ENCODE data around the gene CPTP.

Gene CPTP

DNA sequence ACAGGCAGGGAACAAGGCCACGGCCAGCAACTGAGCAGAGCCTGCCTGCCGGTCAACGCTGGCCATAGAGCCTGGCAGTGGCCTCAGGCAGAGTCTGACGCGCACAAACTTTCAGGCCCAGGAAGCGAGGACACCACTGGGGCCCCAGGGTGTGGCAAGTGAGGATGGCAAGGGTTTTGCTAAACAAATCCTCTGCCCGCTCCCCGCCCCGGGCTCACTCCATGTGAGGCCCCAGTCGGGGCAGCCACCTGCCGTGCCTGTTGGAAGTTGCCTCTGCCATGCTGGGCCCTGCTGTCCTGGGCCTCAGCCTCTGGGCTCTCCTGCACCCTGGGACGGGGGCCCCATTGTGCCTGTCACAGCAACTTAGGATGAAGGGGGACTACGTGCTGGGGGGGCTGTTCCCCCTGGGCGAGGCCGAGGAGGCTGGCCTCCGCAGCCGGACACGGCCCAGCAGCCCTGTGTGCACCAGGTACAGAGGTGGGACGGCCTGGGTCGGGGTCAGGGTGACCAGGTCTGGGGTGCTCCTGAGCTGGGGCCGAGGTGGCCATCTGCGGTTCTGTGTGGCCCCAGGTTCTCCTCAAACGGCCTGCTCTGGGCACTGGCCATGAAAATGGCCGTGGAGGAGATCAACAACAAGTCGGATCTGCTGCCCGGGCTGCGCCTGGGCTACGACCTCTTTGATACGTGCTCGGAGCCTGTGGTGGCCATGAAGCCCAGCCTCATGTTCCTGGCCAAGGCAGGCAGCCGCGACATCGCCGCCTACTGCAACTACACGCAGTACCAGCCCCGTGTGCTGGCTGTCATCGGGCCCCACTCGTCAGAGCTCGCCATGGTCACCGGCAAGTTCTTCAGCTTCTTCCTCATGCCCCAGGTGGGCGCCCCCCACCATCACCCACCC lies 6.7 kb downstream of the CPTP start, which contains the start of gene TAS1R3:
TAS1R3 (plus strand) TSS at position 213 of the 898 bp plus-strand sequence; CDS start at position 279, 66 bp downstream.
- TF ChIP-seq ZNF274 (IDR thresholded peaks at IDR 0.05; ENCODE audit: low read depth, low read length) (no peak), YY1 (IDR thresholded peaks at IDR 0.05; ENCODE audit: insufficient read depth, insufficient read length) (no peak), SUZ12 (IDR thresholded peaks at IDR 0.05; ENCODE audit: extremely low read depth, insufficient read depth, insufficient read length) (no peak)
- peaks cover 4% of the 10 kb centered on the region for H3K4me1 ChIP-seq (ENCODE audit: insufficient read depth, insufficient read length)
- no peaks in the 10 kb centered on the region for H3K9me3 ChIP-seq (ENCODE audit: insufficient read depth, low read length)
- no peak within 1 kb of the TSS for H3K9ac ChIP-seq (ENCODE audit: insufficient read length, low read depth)
- no peaks in the 10 kb centered on the region for H3K27me3 ChIP-seq (ENCODE audit: insufficient read depth, insufficient read length)
- no peak within 1 kb of the TSS for H3K4me3 ChIP-seq (ENCODE audit: insufficient read length, low read depth)
- no peak for DNase-seq (ENCODE audit: low read depth, low spot score)
- peaks cover 22% of the 10 kb centered on the region for H3K36me3 ChIP-seq (ENCODE audit: insufficient read depth, insufficient read length, low read length)

DNA sequence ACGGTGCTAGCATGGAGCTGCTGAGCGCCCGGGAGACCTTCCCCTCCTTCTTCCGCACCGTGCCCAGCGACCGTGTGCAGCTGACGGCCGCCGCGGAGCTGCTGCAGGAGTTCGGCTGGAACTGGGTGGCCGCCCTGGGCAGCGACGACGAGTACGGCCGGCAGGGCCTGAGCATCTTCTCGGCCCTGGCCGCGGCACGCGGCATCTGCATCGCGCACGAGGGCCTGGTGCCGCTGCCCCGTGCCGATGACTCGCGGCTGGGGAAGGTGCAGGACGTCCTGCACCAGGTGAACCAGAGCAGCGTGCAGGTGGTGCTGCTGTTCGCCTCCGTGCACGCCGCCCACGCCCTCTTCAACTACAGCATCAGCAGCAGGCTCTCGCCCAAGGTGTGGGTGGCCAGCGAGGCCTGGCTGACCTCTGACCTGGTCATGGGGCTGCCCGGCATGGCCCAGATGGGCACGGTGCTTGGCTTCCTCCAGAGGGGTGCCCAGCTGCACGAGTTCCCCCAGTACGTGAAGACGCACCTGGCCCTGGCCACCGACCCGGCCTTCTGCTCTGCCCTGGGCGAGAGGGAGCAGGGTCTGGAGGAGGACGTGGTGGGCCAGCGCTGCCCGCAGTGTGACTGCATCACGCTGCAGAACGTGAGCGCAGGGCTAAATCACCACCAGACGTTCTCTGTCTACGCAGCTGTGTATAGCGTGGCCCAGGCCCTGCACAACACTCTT lies 7.6 kb downstream of the CPTP start:
- Histone ChIP-seq H3K4me1 (ENCODE audit: insufficient read depth, insufficient read length) (peaks cover 4% of the 10 kb centered on the region), H3K4me3 (ENCODE audit: insufficient read length, low read depth) (no peak overlapping the region), H3K9ac (ENCODE audit: insufficient read length, low read depth) (no peak overlapping the region), H3K9me3 (ENCODE audit: insufficient read depth, low read length) (no peaks in the 10 kb centered on the region), H3K36me3 (ENCODE audit: insufficient read depth, insufficient read length, low read length) (peaks cover 29% of the 10 kb centered on the region), H3K27me3 (ENCODE audit: insufficient read depth, insufficient read length) (no peaks in the 10 kb centered on the region)
- TF ChIP-seq SUZ12 (IDR thresholded peaks at IDR 0.05; ENCODE audit: extremely low read depth, insufficient read depth, insufficient read length) (no peak), YY1 (IDR thresholded peaks at IDR 0.05; ENCODE audit: insufficient read depth, insufficient read length) (no peak), ZNF274 (IDR thresholded peaks at IDR 0.05; ENCODE audit: low read depth, low read length) (no peak)
- no peak for DNase-seq (ENCODE audit: low read depth, low spot score)

DNA sequence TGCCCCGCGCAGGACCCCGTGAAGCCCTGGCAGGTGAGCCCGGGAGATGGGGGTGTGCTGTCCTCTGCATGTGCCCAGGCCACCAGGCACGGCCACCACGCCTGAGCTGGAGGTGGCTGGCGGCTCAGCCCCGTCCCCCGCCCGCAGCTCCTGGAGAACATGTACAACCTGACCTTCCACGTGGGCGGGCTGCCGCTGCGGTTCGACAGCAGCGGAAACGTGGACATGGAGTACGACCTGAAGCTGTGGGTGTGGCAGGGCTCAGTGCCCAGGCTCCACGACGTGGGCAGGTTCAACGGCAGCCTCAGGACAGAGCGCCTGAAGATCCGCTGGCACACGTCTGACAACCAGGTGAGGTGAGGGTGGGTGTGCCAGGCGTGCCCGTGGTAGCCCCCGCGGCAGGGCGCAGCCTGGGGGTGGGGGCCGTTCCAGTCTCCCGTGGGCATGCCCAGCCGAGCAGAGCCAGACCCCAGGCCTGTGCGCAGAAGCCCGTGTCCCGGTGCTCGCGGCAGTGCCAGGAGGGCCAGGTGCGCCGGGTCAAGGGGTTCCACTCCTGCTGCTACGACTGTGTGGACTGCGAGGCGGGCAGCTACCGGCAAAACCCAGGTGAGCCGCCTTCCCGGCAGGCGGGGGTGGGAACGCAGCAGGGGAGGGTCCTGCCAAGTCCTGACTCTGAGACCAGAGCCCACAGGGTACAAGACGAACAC lies 8.3 kb downstream of the CPTP start:
- H3K4me3 ChIP-seq (ENCODE audit: insufficient read length, low read depth): no peak overlapping the region
- no peak for TF ChIP-seq ZNF274 (IDR thresholded peaks at IDR 0.05; ENCODE audit: low read depth, low read length)
- TF ChIP-seq YY1 (IDR thresholded peaks at IDR 0.05; ENCODE audit: insufficient read depth, insufficient read length): no peak
- no peak for TF ChIP-seq SUZ12 (IDR thresholded peaks at IDR 0.05; ENCODE audit: extremely low read depth, insufficient read depth, insufficient read length)
- DNase-seq (ENCODE audit: low read depth, low spot score): no peak
- H3K9ac ChIP-seq (ENCODE audit: insufficient read length, low read depth): no peak overlapping the region
- H3K36me3 ChIP-seq (ENCODE audit: insufficient read depth, insufficient read length, low read length): peaks cover 27% of the 10 kb centered on the region
- no peaks in the 10 kb centered on the region for H3K9me3 ChIP-seq (ENCODE audit: insufficient read depth, low read length)
- no peaks in the 10 kb centered on the region for H3K27me3 ChIP-seq (ENCODE audit: insufficient read depth, insufficient read length)
- H3K4me1 ChIP-seq (ENCODE audit: insufficient read depth, insufficient read length): peaks cover 4% of the 10 kb centered on the region

DNA sequence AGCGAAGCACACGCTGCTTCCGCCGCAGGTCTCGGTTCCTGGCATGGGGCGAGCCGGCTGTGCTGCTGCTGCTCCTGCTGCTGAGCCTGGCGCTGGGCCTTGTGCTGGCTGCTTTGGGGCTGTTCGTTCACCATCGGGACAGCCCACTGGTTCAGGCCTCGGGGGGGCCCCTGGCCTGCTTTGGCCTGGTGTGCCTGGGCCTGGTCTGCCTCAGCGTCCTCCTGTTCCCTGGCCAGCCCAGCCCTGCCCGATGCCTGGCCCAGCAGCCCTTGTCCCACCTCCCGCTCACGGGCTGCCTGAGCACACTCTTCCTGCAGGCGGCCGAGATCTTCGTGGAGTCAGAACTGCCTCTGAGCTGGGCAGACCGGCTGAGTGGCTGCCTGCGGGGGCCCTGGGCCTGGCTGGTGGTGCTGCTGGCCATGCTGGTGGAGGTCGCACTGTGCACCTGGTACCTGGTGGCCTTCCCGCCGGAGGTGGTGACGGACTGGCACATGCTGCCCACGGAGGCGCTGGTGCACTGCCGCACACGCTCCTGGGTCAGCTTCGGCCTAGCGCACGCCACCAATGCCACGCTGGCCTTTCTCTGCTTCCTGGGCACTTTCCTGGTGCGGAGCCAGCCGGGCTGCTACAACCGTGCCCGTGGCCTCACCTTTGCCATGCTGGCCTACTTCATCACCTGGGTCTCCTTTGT lies 9.1 kb downstream of the CPTP start:
- no peak for TF ChIP-seq YY1 (IDR thresholded peaks at IDR 0.05; ENCODE audit: insufficient read depth, insufficient read length)
- no peak for TF ChIP-seq SUZ12 (IDR thresholded peaks at IDR 0.05; ENCODE audit: extremely low read depth, insufficient read depth, insufficient read length)
- TF ChIP-seq ZNF274 (IDR thresholded peaks at IDR 0.05; ENCODE audit: low read depth, low read length): no peak
- DNase-seq (ENCODE audit: low read depth, low spot score): no peak
- H3K9ac ChIP-seq (ENCODE audit: insufficient read length, low read depth): no peak overlapping the region
- H3K4me3 ChIP-seq (ENCODE audit: insufficient read length, low read depth): no peak overlapping the region
- no peaks in the 10 kb centered on the region for H3K27me3 ChIP-seq (ENCODE audit: insufficient read depth, insufficient read length)
- peaks cover 28% of the 10 kb centered on the region for H3K36me3 ChIP-seq (ENCODE audit: insufficient read depth, insufficient read length, low read length)
- no peaks in the 10 kb centered on the region for H3K9me3 ChIP-seq (ENCODE audit: insufficient read depth, low read length)
- peaks cover 4% of the 10 kb centered on the region for H3K4me1 ChIP-seq (ENCODE audit: insufficient read depth, insufficient read length)

DNA sequence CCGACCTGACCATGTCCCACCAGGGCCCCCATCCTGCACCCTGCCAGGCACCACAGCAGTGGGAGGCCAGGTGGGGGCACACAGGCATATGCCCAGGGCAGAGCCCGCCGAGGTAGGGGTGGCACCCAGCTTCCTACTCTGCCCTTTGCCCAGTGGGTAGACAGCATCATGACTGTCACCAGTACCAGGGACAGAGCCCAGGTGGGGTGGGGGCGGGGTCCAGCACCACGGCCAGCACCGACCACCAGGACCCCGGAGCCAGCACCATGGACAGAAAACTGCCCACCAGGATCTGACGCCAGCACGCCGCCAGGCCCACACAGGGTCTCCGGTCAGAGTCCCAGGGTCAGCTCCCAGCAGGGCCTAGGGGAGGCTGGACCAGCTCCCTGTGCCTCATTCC lies 10.2 kb downstream of the CPTP start:
- no peak for DNase-seq (ENCODE audit: low read depth, low spot score)
- Histone ChIP-seq H3K9ac (ENCODE audit: insufficient read length, low read depth) (no peak overlapping the region), H3K27me3 (ENCODE audit: insufficient read depth, insufficient read length) (no peaks in the 10 kb centered on the region), H3K4me1 (ENCODE audit: insufficient read depth, insufficient read length) (peaks cover 4% of the 10 kb centered on the region), H3K36me3 (ENCODE audit: insufficient read depth, insufficient read length, low read length) (peaks cover 33% of the 10 kb centered on the region), H3K4me3 (ENCODE audit: insufficient read length, low read depth) (no peak overlapping the region), H3K9me3 (ENCODE audit: insufficient read depth, low read length) (no peaks in the 10 kb centered on the region)
- no peak for TF ChIP-seq SUZ12 (IDR thresholded peaks at IDR 0.05; ENCODE audit: extremely low read depth, insufficient read depth, insufficient read length)
- no peak for TF ChIP-seq ZNF274 (IDR thresholded peaks at IDR 0.05; ENCODE audit: low read depth, low read length)
- TF ChIP-seq YY1 (IDR thresholded peaks at IDR 0.05; ENCODE audit: insufficient read depth, insufficient read length): no peak

DNA sequence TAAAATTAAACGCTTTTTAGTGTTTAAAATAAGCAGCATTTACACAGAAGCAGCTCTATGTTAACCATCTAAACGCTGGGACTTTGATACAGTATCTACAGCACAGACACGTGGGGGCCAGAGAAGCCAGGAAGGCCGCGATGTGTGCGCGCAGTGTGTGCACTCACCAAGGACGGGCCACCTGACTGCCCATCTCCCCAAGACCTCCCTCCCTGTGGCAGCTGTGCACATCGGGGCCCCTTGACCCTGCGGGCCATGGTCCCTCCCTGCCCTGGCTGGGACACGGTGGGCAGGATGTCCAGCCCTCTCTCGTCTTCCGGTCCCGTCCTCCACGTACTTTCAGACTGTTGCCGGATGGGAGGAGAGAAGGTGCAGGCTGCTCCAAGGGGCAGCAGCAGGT lies 10.7 kb downstream of the CPTP start:
- no peak for DNase-seq (ENCODE audit: low read depth, low spot score)
- Histone ChIP-seq H3K4me3 (ENCODE audit: insufficient read length, low read depth) (no peak overlapping the region), H3K9ac (ENCODE audit: insufficient read length, low read depth) (no peak overlapping the region), H3K9me3 (ENCODE audit: insufficient read depth, low read length) (no peaks in the 10 kb centered on the region), H3K27me3 (ENCODE audit: insufficient read depth, insufficient read length) (no peaks in the 10 kb centered on the region), H3K36me3 (ENCODE audit: insufficient read depth, insufficient read length, low read length) (peaks cover 37% of the 10 kb centered on the region), H3K4me1 (ENCODE audit: insufficient read depth, insufficient read length) (peaks cover 1% of the 10 kb centered on the region)
- TF ChIP-seq YY1 (IDR thresholded peaks at IDR 0.05; ENCODE audit: insufficient read depth, insufficient read length) (no peak), ZNF274 (IDR thresholded peaks at IDR 0.05; ENCODE audit: low read depth, low read length) (no peak), SUZ12 (IDR thresholded peaks at IDR 0.05; ENCODE audit: extremely low read depth, insufficient read depth, insufficient read length) (no peak)
